HEK293 (cell line): ENCODE results near the gene IL17A.

Source experiments
- CTCF ChIA-PET: fragments of 350-600 bp; formaldehyde crosslinking; extraction: SDS; loops from one replicate; lab custom pipeline; 2021; ENCODE audit warnings: antibody characterized with exemption; lab: Yijun Ruan, JAX
- POLR2A ChIA-PET: fragments of 300-600 bp; formaldehyde crosslinking; extraction: SDS; loops from one replicate; lab custom pipeline; 2020; ENCODE audit warnings: antibody characterized with exemption, inconsistent platforms; lab: Yijun Ruan, JAX
- H3K27ac ChIP-seq: fragments of 200-500 bp; sonication (Bioruptor generic); 2 replicates; pipeline ENCODE4 v1.5.1; 2014; ENCODE audit warnings: low read depth, low read length, control low read depth, inconsistent platforms; ENCODE audit errors: extremely low read depth
- H3K36me3 ChIP-seq, 2 experiments: fragments of 200-500 bp in 1 of 2; sonication (Bioruptor generic) in 1 of 2; 1 replicate in 1 of 2; 2 replicates in 1 of 2; pipeline ENCODE4 v1.5.1; 2014 to 2017; ENCODE audit warnings: inconsistent platforms in 2 of 2, low read length in 2 of 2; ENCODE audit not compliant: control insufficient read depth in 2 of 2, insufficient read depth in 1 of 2
- H3K4me1 ChIP-seq: fragments of 200-500 bp; sonication (Bioruptor generic); 2 replicates; pipeline ENCODE4 v1.5.1; 2014; ENCODE audit warnings: mild to moderate bottlenecking, low read length, inconsistent platforms; ENCODE audit not compliant: control insufficient read depth, insufficient read depth
- H3K4me3 ChIP-seq: 2 replicates; pipeline ENCODE4 v1.5.1; 2011; ENCODE audit warnings: low read depth, mild to moderate bottlenecking, control low read depth, low read length, moderate library complexity
- H3K9me3 ChIP-seq: fragments of 200-500 bp; sonication (Bioruptor generic); 2 replicates; pipeline ENCODE4 v1.5.1; 2014; ENCODE audit warnings: low read depth, low read length, inconsistent platforms; ENCODE audit not compliant: control insufficient read depth, insufficient read depth
- ELK4 ChIP-seq: IDR thresholded peaks from 2 replicates; pipeline ENCODE4 v1.6.1; 2011; ENCODE audit warnings: mild to moderate bottlenecking, low read depth, low read length, borderline replicate concordance
- KLF16 ChIP-seq: fragments of 450-650 bp; formaldehyde crosslinking; IDR thresholded peaks from 2 replicates; pipeline ENCODE4 v1.5.1; 2017; ENCODE audit warnings: missing biosample characterization, missing genetic modification characterization
- KLF8 ChIP-seq: fragments of 450-650 bp; formaldehyde crosslinking; IDR thresholded peaks from 2 replicates; pipeline ENCODE4 v1.5.1; 2016; ENCODE audit warnings: missing biosample characterization, missing genetic modification characterization
- ZBTB20 ChIP-seq: fragments of 450-650 bp; formaldehyde crosslinking; IDR thresholded peaks from 2 replicates; pipeline ENCODE4 v1.5.1; 2016; ENCODE audit warnings: missing biosample characterization, missing genetic modification characterization
- ZBTB21 ChIP-seq: fragments of 450-650 bp; formaldehyde crosslinking; IDR thresholded peaks from 2 replicates; pipeline ENCODE4 v1.5.1; 2017; ENCODE audit warnings: missing biosample characterization, missing genetic modification characterization
- ZFP3 ChIP-seq: fragments of 450-650 bp; formaldehyde crosslinking; IDR thresholded peaks from 2 replicates; pipeline ENCODE4 v1.5.1; 2016; ENCODE audit warnings: low read depth, missing biosample characterization, missing genetic modification characterization
- ZFP37 ChIP-seq: fragments of 450-650 bp; formaldehyde crosslinking; IDR thresholded peaks from 2 replicates; pipeline ENCODE4 v1.5.1; 2016; ENCODE audit warnings: missing biosample characterization, missing genetic modification characterization
- ZNF121 ChIP-seq: fragments of 450-650 bp; formaldehyde crosslinking; IDR thresholded peaks from 2 replicates; pipeline ENCODE4 v1.5.1; 2016; ENCODE audit warnings: missing biosample characterization, missing genetic modification characterization
- ZNF146 ChIP-seq: fragments of 450-650 bp; formaldehyde crosslinking; IDR thresholded peaks from 2 replicates; pipeline ENCODE4 v1.5.1; 2016; ENCODE audit warnings: missing biosample characterization, missing genetic modification characterization
- ZNF148 ChIP-seq: fragments of 450-650 bp; formaldehyde crosslinking; IDR thresholded peaks from 2 replicates; pipeline ENCODE4 v1.5.0; 2017; ENCODE audit warnings: missing biosample characterization, missing genetic modification characterization, borderline replicate concordance
- ZNF202 ChIP-seq: fragments of 450-650 bp; formaldehyde crosslinking; IDR thresholded peaks from 2 replicates; pipeline ENCODE4 v1.5.1; 2016; ENCODE audit warnings: missing biosample characterization, missing genetic modification characterization, borderline replicate concordance
- ZNF214 ChIP-seq: fragments of 450-650 bp; formaldehyde crosslinking; IDR thresholded peaks from 2 replicates; pipeline ENCODE4 v1.5.1; 2017; ENCODE audit warnings: missing biosample characterization, mild to moderate bottlenecking, missing genetic modification characterization, borderline replicate concordance
- ZNF24 ChIP-seq: fragments of 450-650 bp; formaldehyde crosslinking; IDR thresholded peaks from 2 replicates; pipeline ENCODE4 v1.5.1; 2016; ENCODE audit warnings: missing biosample characterization, missing genetic modification characterization
- ZNF266 ChIP-seq: fragments of 450-650 bp; formaldehyde crosslinking; IDR thresholded peaks from 2 replicates; pipeline ENCODE4 v1.5.1; 2016; ENCODE audit warnings: missing biosample characterization, missing genetic modification characterization, low read depth
- ZNF404 ChIP-seq: fragments of 450-650 bp; formaldehyde crosslinking; IDR thresholded peaks from 2 replicates; pipeline ENCODE4 v1.5.1; 2017; ENCODE audit warnings: missing biosample characterization, missing genetic modification characterization
- ZNF426 ChIP-seq: fragments of 450-650 bp; formaldehyde crosslinking; IDR thresholded peaks from 2 replicates; pipeline ENCODE4 v1.5.1; 2017; ENCODE audit warnings: missing biosample characterization, missing genetic modification characterization, mild to moderate bottlenecking, inconsistent platforms, moderate library complexity
- ZNF544 ChIP-seq: fragments of 450-650 bp; formaldehyde crosslinking; IDR thresholded peaks from 2 replicates; pipeline ENCODE4 v1.5.0; 2017; ENCODE audit warnings: missing biosample characterization, missing genetic modification characterization
- ZNF548 ChIP-seq: fragments of 450-650 bp; formaldehyde crosslinking; IDR thresholded peaks from 2 replicates; pipeline ENCODE4 v1.5.1; 2016; ENCODE audit warnings: missing biosample characterization, missing genetic modification characterization
- ZNF707 ChIP-seq: fragments of 450-650 bp; formaldehyde crosslinking; IDR thresholded peaks from 2 replicates; pipeline ENCODE4 v1.5.1; 2016; ENCODE audit warnings: missing biosample characterization, missing genetic modification characterization
- ZNF792 ChIP-seq: fragments of 450-650 bp; formaldehyde crosslinking; IDR thresholded peaks from 2 replicates; pipeline ENCODE4 v1.5.1; 2016; ENCODE audit warnings: missing biosample characterization, missing genetic modification characterization
- ZNF843 ChIP-seq: fragments of 450-650 bp; formaldehyde crosslinking; IDR thresholded peaks from 2 replicates; pipeline ENCODE4 v1.5.1; 2016; ENCODE audit warnings: missing biosample characterization, missing genetic modification characterization

The IL17A gene

GRCh38 chr6:52221302-52221701 is 35.1 kb downstream of the IL17A start:
- no peaks in the 10 kb centered on the region for H3K36me3 ChIP-seq
- no peaks in the 10 kb centered on the region for H3K4me1 ChIP-seq
- ChIA-PET POLR2A (no interaction called here), CTCF (interaction anchor here (0.9 kb wide), 1 partner anchor 12 kb away, joined by 3 read pairs; no protein-coding TSS in a partner anchor)
- no peak overlapping the region for H3K4me3 ChIP-seq
- no peaks in the 10 kb centered on the region for H3K9me3 ChIP-seq
- H3K27ac ChIP-seq = no peak overlapping the region
- TF ChIP-seq ZNF121 (tag by site-specific recombination) (no peak), KLF16 (tag by site-specific recombination) (no peak), ZNF146 (tag by site-specific recombination) (no peak), ZNF843 (tag by site-specific recombination) (no peak), ZNF214 (tag by site-specific recombination) (no peak), ZBTB20 (tag by site-specific recombination) (no peak), ZBTB21 (tag by site-specific recombination) (no peak)

- TF ChIP-seq KLF8 (no peak), ZNF214 (tag by site-specific recombination) (no peak), ZNF202 (tag by site-specific recombination) (no peak)
- H3K9me3 ChIP-seq = no peaks in the 10 kb centered on the region
- H3K27ac ChIP-seq = no peak overlapping the region
- no peaks in the 10 kb centered on the region for H3K4me1 ChIP-seq
- H3K36me3 ChIP-seq = no peaks in the 10 kb centered on the region
- no peak overlapping the region for H3K4me3 ChIP-seq
- ChIA-PET CTCF (interaction anchor here (1.2 to 8.5 kb wide), 2 partner anchors 36 to 68 kb away, joined by 3 to 76 read pairs; no protein-coding TSS in a partner anchor), POLR2A (no interaction called here)
Measured at GRCh38 chr6:52227495-52227894, 41.3 kb downstream of the IL17A start.

- Histone ChIP-seq H3K27ac (no peak overlapping the region), H3K4me1 (peaks cover 10% of the 10 kb centered on the region), H3K36me3 (no peaks in the 10 kb centered on the region)
- CTCF ChIA-PET = interaction anchor here (1.4 to 8.5 kb wide), 4 partner anchors 12 to 167 kb away, joined by 3 to 76 read pairs (median 24); no protein-coding TSS in a partner anchor
- no peak for TF ChIP-seq ZNF24 (tag by site-specific recombination)
- TF ChIP-seq, all 188 proteins: peak for 0
- POLR2A ChIA-PET = no interaction called here
- no peak overlapping the region for H3K4me3 ChIP-seq
- no peaks in the 10 kb centered on the region for H3K9me3 ChIP-seq
Measured at GRCh38 chr6:52230685-52231084, 44.5 kb downstream of the IL17A start.

GRCh38 chr6:52231406-52232127 is 45.4 kb downstream of the IL17A start:
- TF ChIP-seq ZNF544 (tag by site-specific recombination) = no peak
- no peak for TF ChIP-seq ZFP37 (tag by site-specific recombination)
- TF ChIP-seq KLF8 = no peak
- no peak for TF ChIP-seq ZFP3 (tag by site-specific recombination)
- no peak for TF ChIP-seq ELK4
- TF ChIP-seq ZNF426 (tag by site-specific recombination) = no peak
- TF ChIP-seq ZNF707 (tag by site-specific recombination) = no peak
- TF ChIP-seq ZNF266 (tag by site-specific recombination) = no peak
- TF ChIP-seq ZNF548 (tag by site-specific recombination) = no peak
- TF ChIP-seq ZNF148 (tag by site-specific recombination) = no peak
- no peak for TF ChIP-seq ZNF792 (tag by site-specific recombination)
- TF ChIP-seq ZNF404 (tag by site-specific recombination) = no peak
- CTCF ChIA-PET = interaction anchor here (0.6 to 8.5 kb wide), 13 partner anchors 11 to 1109 kb away, joined by 3 to 77 read pairs (median 4); no protein-coding TSS in a partner anchor
- Histone ChIP-seq H3K27ac (no peak overlapping the region), H3K36me3 (no peaks in the 10 kb centered on the region), H3K4me1 (peaks cover 10% of the 10 kb centered on the region), H3K4me3 (no peak overlapping the region), H3K9me3 (no peaks in the 10 kb centered on the region)
- POLR2A ChIA-PET = no interaction called here
